Prostate gland (tissue), 2 donors: ENCODE data around the gene PPP3R1. TPM values are rescaled to one million over a fixed set of nuclear protein-coding genes. Genes with fewer than 3 reads are reported as not detected.

Experiments
- DNase-seq: peaks from one replicate; pipeline ENCODE4 v3.0.0-alpha.2; 2019; ENCODE audit warnings: low spot score
- H3K27ac ChIP-seq, 2 donors: fragments of 200-600 bp; sonication (generic); 2 replicates each; pipeline ENCODE4 v1.5.1; 2017 to 2019
- H3K27me3 ChIP-seq: fragments of 200-600 bp; sonication (generic); replicated peaks from 2 replicates; pipeline ENCODE4 v1.5.1; 2019; ENCODE audit not compliant: insufficient read depth
- H3K36me3 ChIP-seq, 2 donors: fragments of 200-600 bp; sonication (generic); 1 replicate in 1 of 2; 2 replicates in 1 of 2; pipeline versions ENCODE4 v1.5.1 to v1.8.1; 2017 to 2019
- H3K4me1 ChIP-seq: fragments of 200-600 bp; sonication (generic); replicated peaks from 2 replicates; pipeline ENCODE4 v1.5.1; 2019
- H3K4me3 ChIP-seq, 2 donors: fragments of 200-600 bp; sonication (generic); 2 replicates each; pipeline ENCODE4 v1.5.1; 2017 to 2019
- H3K9me3 ChIP-seq: fragments of 200-600 bp; sonication (generic); 2 replicates; pipeline ENCODE4 v1.5.1; 2017
- CTCF ChIP-seq, 4 experiments: fragments of 200-600 bp in 2 of 4; fragments of 450-650 bp in 2 of 4; sonication (generic) in 2 of 4; IDR thresholded peaks; 1 replicate in 3 of 4; 2 replicates in 1 of 4; pipeline ENCODE4 v1.5.1; 2016 to 2019; ENCODE audit warnings: antibody characterized with exemption in 4 of 4, mild to moderate bottlenecking in 2 of 4, moderate library complexity in 2 of 4
- POLR2A ChIP-seq: fragments of 450-650 bp; IDR thresholded peaks from one replicate; pipeline ENCODE4 v1.6.1; 2016; ENCODE audit warnings: antibody characterized with exemption, mild to moderate bottlenecking
- POLR2AphosphoS5 ChIP-seq: sonication (generic); formaldehyde crosslinking; IDR thresholded peaks from one replicate; pipeline ENCODE4 v1.6.1; 2017; ENCODE audit warnings: antibody characterized with exemption
- WGBS: methylation state at CpG from one replicate; pipeline ENCODE4 v1.1.5; 2018; 5-methylcytosine and 5-hydroxymethylcytosine counted together
- intact Hi-C: fragments of 100-400 bp; cut with DNase I; formaldehyde crosslinking; loops from one replicate; pipeline ENCODE4 v1.14.2; 2022
- total RNA-seq, 2 donors: library from RNA; depleted of rRNA; stranded (reverse); fragments of >200 nt; gene quantifications; one replicate each; pipeline ENCODE4 v1.1.0, GENCODE V29; 2016

Gene PPP3R1
- total RNA-seq, 2 donors from 2014 or later, result 31.3 to 34.9 TPM

- peak overlapping the region; percentile 65 to 67 for H3K4me3 ChIP-seq
- peaks cover 6% of the 10 kb centered on the region for H3K4me1 ChIP-seq
- H3K27ac ChIP-seq, result peak overlapping the region; percentile 88 to 92
- no peaks in the 10 kb centered on the region for H3K36me3 ChIP-seq
- WGBS, result 0% methylated on average over 27 of the region's 28 CpGs
- no peaks in the 10 kb centered on the region for H3K27me3 ChIP-seq
- no peaks in the 10 kb centered on the region for H3K9me3 ChIP-seq
- peak; percentile 4 for DNase-seq
- intact Hi-C loops, result loop anchor here (2.0 kb wide), 1 partner anchor 96 kb away; the partner anchor contains the start of gene PPP3R1
- TF ChIP-seq POLR2A (no peak), CTCF (IDR thresholded peaks at IDR 0.05) (peak in 1 of 4 experiments; percentile 2)
These were observed 95.3 kb downstream of the PPP3R1 start for GRCh38 chr2:68157002-68157401.

- H3K9me3 ChIP-seq, result no peaks in the 10 kb centered on the region
- no peak for TF ChIP-seq CTCF (IDR thresholded peaks at IDR 0.05)
- no peaks in the 10 kb centered on the region for H3K27me3 ChIP-seq
- intact Hi-C loops, result loop anchor here (2.0 kb wide), 1 partner anchor 96 kb away; the partner anchor contains the start of gene PPP3R1
- WGBS, result 7% methylated on average over 3 of the region's 3 CpGs
- no peak for DNase-seq
- H3K4me1 ChIP-seq, result peaks cover 6% of the 10 kb centered on the region
- peak overlapping the region; percentile 65 to 67 for H3K4me3 ChIP-seq
- H3K36me3 ChIP-seq, result no peaks in the 10 kb centered on the region
- H3K27ac ChIP-seq, result no peak overlapping the region
These were observed 95.9 kb downstream of the PPP3R1 start for GRCh38 chr2:68156419-68156818.

GRCh38 chr2:68155618-68156017 is 96.7 kb downstream of the PPP3R1 start:
- Histone ChIP-seq H3K36me3 (no peaks in the 10 kb centered on the region), H3K9me3 (no peaks in the 10 kb centered on the region), H3K4me3 (no peak overlapping the region), H3K4me1 (peaks cover 6% of the 10 kb centered on the region), H3K27me3 (no peaks in the 10 kb centered on the region), H3K27ac (no peak overlapping the region)
- WGBS, result 98% methylated on average over 7 of the region's 7 CpGs
- no peak for TF ChIP-seq POLR2AphosphoS5
- no peak for TF ChIP-seq CTCF (IDR thresholded peaks at IDR 0.05)
- no peak for TF ChIP-seq POLR2A
- DNase-seq, result no peak
- intact Hi-C loops, result loop anchor here (2.0 kb wide), 1 partner anchor 97 kb away; the partner anchor contains the start of gene PPP3R1

- Histone ChIP-seq H3K4me3 (no peak overlapping the region), H3K4me1 (peaks cover 6% of the 10 kb centered on the region), H3K27ac (no peak overlapping the region), H3K9me3 (no peaks in the 10 kb centered on the region), H3K27me3 (no peaks in the 10 kb centered on the region), H3K36me3 (no peaks in the 10 kb centered on the region)
- DNase-seq, result no peak
- intact Hi-C loops, result no loop called here
- TF ChIP-seq CTCF (IDR thresholded peaks at IDR 0.05), result no peak
- no peak for TF ChIP-seq POLR2A
- no peak for TF ChIP-seq POLR2AphosphoS5
- 72% methylated on average over 3 of the region's 3 CpGs for WGBS
These were observed 99.5 kb downstream of the PPP3R1 start for GRCh38 chr2:68152681-68153347.

GRCh38 chr2:68151037-68151436 is 101.3 kb downstream of the PPP3R1 start:
- Histone ChIP-seq H3K4me3 (no peak overlapping the region), H3K36me3 (no peaks in the 10 kb centered on the region), H3K9me3 (no peaks in the 10 kb centered on the region), H3K27me3 (no peaks in the 10 kb centered on the region), H3K4me1 (no peaks in the 10 kb centered on the region), H3K27ac (no peak overlapping the region)
- TF ChIP-seq POLR2A (no peak), CTCF (IDR thresholded peaks at IDR 0.05) (no peak)
- intact Hi-C loops, result no loop called here
- DNase-seq, result no peak
